Hepatocyte (in vitro differentiated cells): Measurements from ENCODE around the gene SHH. TPM values are rescaled to one million over a fixed set of nuclear protein-coding genes. Genes with fewer than 3 reads are reported as not detected.

Experiments used
- DNase-seq: peaks from one replicate; pipeline ENCODE4 v3.0.0-alpha.2; 2016; ENCODE audit warnings: low spot score
- H2AFZ ChIP-seq: fragments of 200-600 bp; sonication (generic); 2 replicates; pipeline ENCODE4 v1.6.0; 2016; ENCODE audit warnings: antibody characterized with exemption, mild to moderate bottlenecking
- H3K27ac ChIP-seq: fragments of 200-600 bp; sonication (generic); 2 replicates; pipeline ENCODE4 v1.5.1; 2016; ENCODE audit warnings: mild to moderate bottlenecking
- H3K27me3 ChIP-seq: fragments of 200-600 bp; sonication (generic); 2 replicates; pipeline ENCODE4 v1.6.1; 2016
- H3K36me3 ChIP-seq: fragments of 200-600 bp; sonication (generic); replicated peaks from 2 replicates; pipeline ENCODE4 v1.5.1; 2016; ENCODE audit warnings: low read depth; ENCODE audit not compliant: insufficient read depth
- H3K4me1 ChIP-seq: fragments of 200-600 bp; sonication (generic); 2 replicates; pipeline ENCODE4 v1.5.1; 2016; ENCODE audit warnings: mild to moderate bottlenecking, moderate library complexity; ENCODE audit not compliant: insufficient read depth
- H3K4me2 ChIP-seq: fragments of 200-600 bp; sonication (generic); 2 replicates; pipeline ENCODE4 v1.6.0; 2016
- H3K4me3 ChIP-seq: fragments of 200-600 bp; sonication (generic); 2 replicates; pipeline ENCODE4 v1.5.1; 2016; ENCODE audit warnings: mild to moderate bottlenecking
- H3K79me2 ChIP-seq: fragments of 200-600 bp; sonication (generic); 2 replicates; pipeline ENCODE4 v1.6.0; 2017; ENCODE audit warnings: mild to moderate bottlenecking
- H3K9me2 ChIP-seq: fragments of 200-600 bp; sonication (generic); replicated peaks from 2 replicates; pipeline ENCODE4 v1.6.0; 2017; ENCODE audit warnings: mild to moderate bottlenecking; ENCODE audit not compliant: insufficient read depth
- H3K9me3 ChIP-seq: fragments of 200-600 bp; sonication (generic); 2 replicates; pipeline ENCODE4 v1.5.1; 2016; ENCODE audit warnings: low read depth, mild to moderate bottlenecking
- H4K20me1 ChIP-seq: fragments of 200-600 bp; sonication (generic); 2 replicates; pipeline ENCODE4 v1.6.0; 2016; ENCODE audit warnings: mild to moderate bottlenecking; ENCODE audit not compliant: insufficient read depth, poor library complexity, severe bottlenecking
- EZH2 ChIP-seq: fragments of 200-600 bp; sonication (generic); IDR thresholded peaks from 2 replicates; pipeline ENCODE4 v1.6.1; 2016; ENCODE audit warnings: antibody characterized with exemption, mild to moderate bottlenecking, borderline replicate concordance
- EZH2phosphoT487 ChIP-seq: fragments of 200-600 bp; sonication (generic); IDR thresholded peaks from one replicate; pipeline ENCODE4 v1.6.1; 2018; ENCODE audit warnings: antibody characterized with exemption, mild to moderate bottlenecking, low read depth, moderate library complexity; ENCODE audit not compliant: unreplicated experiment, severe bottlenecking
- WGBS: methylation state at CpG from one replicate; pipeline ENCODE4 v1.1.6; 2016; ENCODE audit warnings: low lambda C conversion rate; ENCODE audit errors: missing lambda C conversion rate; 5-methylcytosine and 5-hydroxymethylcytosine counted together
- polyA plus RNA-seq: library from polyadenylated mRNA; unstranded; fragments of >200 nt; fragmentation: Nextera tagmentation; extraction: Ambion mirVana; gene quantifications from 2 replicates; pipeline ENCODE4 v1.2.1, GENCODE V29; 2016
- total RNA-seq: library from RNA; depleted of rRNA; stranded (reverse); fragments of >200 nt; gene quantifications from 2 replicates; pipeline ENCODE4 v1.2.3, GENCODE V29; 2014
- TF ChIP-seq, protein P1 (sequence below): fragments of 200-600 bp; sonication (generic); IDR thresholded peaks from 2 replicates; pipeline ENCODE4 v1.5.1; 2016; ENCODE audit warnings: antibody characterized with exemption, mild to moderate bottlenecking; ENCODE audit not compliant: poor library complexity

Gene SHH
- total and polyA plus RNA-seq, 2 experiments from 2014 or later, result 12.1 to 21.2 TPM

DNA sequence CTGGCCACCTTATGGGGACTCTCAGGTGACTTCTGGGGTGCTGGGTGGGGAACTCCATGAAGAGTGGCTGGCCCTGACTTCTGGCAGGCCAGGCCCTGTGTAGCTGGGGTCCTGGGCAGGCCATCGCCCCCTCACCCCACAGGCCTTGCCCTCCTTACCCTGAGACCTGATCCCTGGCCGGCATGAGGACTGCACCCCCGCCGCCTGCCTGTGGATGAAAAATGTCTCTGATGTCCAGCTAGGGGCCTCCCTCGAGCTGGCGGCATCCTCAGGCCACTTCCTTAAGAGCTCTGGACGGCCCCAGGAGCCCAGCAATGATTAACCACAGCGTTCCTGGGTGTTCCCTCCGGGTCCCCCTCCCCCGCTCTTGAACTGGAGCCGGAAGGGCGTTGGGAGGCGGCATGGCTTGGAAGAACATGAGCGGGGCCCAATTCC, 31.8 kb upstream of the SHH start:
- H3K27me3 ChIP-seq, result no peaks in the 10 kb centered on the region
- H3K4me2 ChIP-seq, result peak overlapping the region; percentile 39
- H3K79me2 ChIP-seq, result no peaks in the 10 kb centered on the region
- H3K9me2 ChIP-seq, result no peaks in the 10 kb centered on the region
- H3K36me3 ChIP-seq, result no peaks in the 10 kb centered on the region
- peak; percentile 93 for DNase-seq
- peak overlapping the region; percentile 82 for H3K27ac ChIP-seq
- no peak overlapping the region for H2AFZ ChIP-seq
- H4K20me1 ChIP-seq, result no peaks in the 10 kb centered on the region
- H3K9me3 ChIP-seq, result no peaks in the 10 kb centered on the region
- H3K4me1 ChIP-seq, result peaks cover 5% of the 10 kb centered on the region
- 38% methylated on average over 14 of the region's 14 CpGs for WGBS
- TF ChIP-seq, protein P1, sequence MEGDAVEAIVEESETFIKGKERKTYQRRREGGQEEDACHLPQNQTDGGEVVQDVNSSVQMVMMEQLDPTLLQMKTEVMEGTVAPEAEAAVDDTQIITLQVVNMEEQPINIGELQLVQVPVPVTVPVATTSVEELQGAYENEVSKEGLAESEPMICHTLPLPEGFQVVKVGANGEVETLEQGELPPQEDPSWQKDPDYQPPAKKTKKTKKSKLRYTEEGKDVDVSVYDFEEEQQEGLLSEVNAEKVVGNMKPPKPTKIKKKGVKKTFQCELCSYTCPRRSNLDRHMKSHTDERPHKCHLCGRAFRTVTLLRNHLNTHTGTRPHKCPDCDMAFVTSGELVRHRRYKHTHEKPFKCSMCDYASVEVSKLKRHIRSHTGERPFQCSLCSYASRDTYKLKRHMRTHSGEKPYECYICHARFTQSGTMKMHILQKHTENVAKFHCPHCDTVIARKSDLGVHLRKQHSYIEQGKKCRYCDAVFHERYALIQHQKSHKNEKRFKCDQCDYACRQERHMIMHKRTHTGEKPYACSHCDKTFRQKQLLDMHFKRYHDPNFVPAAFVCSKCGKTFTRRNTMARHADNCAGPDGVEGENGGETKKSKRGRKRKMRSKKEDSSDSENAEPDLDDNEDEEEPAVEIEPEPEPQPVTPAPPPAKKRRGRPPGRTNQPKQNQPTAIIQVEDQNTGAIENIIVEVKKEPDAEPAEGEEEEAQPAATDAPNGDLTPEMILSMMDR, result peak; percentile 29
- TF ChIP-seq EZH2phosphoT487, result no peak
- no peak overlapping the region for H3K4me3 ChIP-seq

DNA sequence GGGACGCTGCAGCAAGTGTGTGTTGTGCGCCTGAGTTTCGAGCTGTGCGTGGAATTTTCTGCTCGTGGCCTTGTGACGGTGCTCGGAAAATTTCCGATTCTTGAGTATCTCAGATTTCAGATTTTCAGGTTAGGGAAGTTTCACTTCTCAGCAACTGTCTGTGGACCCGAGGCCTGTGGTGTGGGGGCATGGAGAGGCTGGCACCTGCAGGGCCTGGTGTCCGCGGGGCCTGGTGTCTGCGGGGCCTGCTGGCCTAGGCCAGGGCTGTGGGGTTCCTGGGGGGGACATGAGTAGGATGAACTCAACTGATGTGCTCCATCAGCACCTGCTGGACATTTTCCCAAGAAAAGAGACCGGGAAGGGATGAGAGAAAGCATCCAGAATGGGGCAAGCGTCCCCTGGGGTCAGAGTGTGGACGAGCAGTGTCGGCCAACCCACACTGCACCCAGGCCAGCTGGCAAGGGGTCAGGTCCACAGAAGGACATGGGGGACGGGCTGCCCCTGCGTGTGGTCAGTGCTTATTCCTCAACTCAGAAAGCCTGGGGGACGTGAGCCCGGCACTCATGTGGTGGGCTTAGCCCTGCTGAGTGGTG, 31.3 kb upstream of the SHH start:
- no peak overlapping the region for H2AFZ ChIP-seq
- TF ChIP-seq EZH2 (no peak), EZH2phosphoT487 (no peak)
- TF ChIP-seq, protein P1, result no peak
- peak overlapping the region; percentile 39 for H3K4me2 ChIP-seq
- H3K27me3 ChIP-seq, result no peaks in the 10 kb centered on the region
- H3K4me1 ChIP-seq, result peaks cover 5% of the 10 kb centered on the region
- peak overlapping the region; percentile 76 for H3K27ac ChIP-seq
- 95% methylated on average over 20 of the region's 20 CpGs for WGBS
- no peaks in the 10 kb centered on the region for H4K20me1 ChIP-seq
- no peaks in the 10 kb centered on the region for H3K79me2 ChIP-seq
- H3K9me3 ChIP-seq, result no peaks in the 10 kb centered on the region
- no peak for DNase-seq
- no peak overlapping the region for H3K4me3 ChIP-seq
- no peaks in the 10 kb centered on the region for H3K9me2 ChIP-seq
- H3K36me3 ChIP-seq, result no peaks in the 10 kb centered on the region

DNA sequence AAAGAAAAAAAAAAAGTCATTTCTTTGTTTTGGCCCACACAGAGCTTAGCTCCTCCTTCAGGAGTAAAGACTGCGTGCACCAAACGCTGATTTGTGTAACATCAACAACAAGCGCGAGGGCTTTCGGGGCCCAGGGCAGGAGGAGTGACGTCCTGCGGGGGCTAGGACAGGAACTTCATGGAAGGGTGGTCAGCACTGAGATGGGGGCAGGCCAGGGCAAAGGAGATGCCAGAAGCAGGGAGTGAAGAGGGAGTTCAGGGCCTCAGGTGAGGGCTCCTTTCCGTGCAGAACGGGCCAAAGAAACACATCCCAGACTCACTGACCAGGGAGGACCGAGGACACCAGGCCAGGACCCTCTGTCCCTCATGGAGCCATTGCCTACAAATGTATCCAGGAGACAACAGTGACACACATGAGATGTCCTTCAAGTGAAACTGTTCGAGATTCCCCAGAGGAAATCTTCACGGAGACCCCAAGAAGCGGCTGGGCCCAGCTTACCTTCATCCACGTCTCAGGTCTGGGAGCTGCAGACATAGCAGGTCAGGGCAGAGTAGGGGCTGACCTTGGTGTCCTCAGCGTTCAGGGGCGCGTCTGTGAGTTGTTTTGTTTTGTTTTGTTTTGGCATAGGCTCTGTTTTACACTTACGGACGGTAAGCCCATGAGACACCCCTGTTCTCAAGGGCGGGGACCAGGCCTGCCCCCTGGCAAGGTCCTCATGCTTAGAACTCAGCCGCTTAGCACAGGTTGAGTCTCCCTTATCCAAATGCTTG, 30.4 kb upstream of the SHH start:
- peaks cover 5% of the 10 kb centered on the region for H3K4me1 ChIP-seq
- no peaks in the 10 kb centered on the region for H3K9me2 ChIP-seq
- 91% methylated on average over 21 of the region's 21 CpGs for WGBS
- no peak overlapping the region for H3K4me2 ChIP-seq
- TF ChIP-seq, protein P1, result no peak
- TF ChIP-seq EZH2phosphoT487 (no peak), EZH2 (no peak)
- H3K27me3 ChIP-seq, result no peaks in the 10 kb centered on the region
- H3K79me2 ChIP-seq, result no peaks in the 10 kb centered on the region
- H3K36me3 ChIP-seq, result no peaks in the 10 kb centered on the region
- H3K9me3 ChIP-seq, result no peaks in the 10 kb centered on the region
- DNase-seq, result no peak
- no peak overlapping the region for H2AFZ ChIP-seq
- H3K4me3 ChIP-seq, result no peak overlapping the region
- H4K20me1 ChIP-seq, result no peaks in the 10 kb centered on the region
- H3K27ac ChIP-seq, result no peak overlapping the region
